Measurements from ENCODE around the gene DCAKD. TPM values are rescaled to one million over a fixed set of nuclear protein-coding genes. Genes with fewer than 3 reads are reported as not detected.

Gene DCAKD, protein sequence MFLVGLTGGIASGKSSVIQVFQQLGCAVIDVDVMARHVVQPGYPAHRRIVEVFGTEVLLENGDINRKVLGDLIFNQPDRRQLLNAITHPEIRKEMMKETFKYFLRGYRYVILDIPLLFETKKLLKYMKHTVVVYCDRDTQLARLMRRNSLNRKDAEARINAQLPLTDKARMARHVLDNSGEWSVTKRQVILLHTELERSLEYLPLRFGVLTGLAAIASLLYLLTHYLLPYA
- 33.2 and 80.1 TPM in 2 replicates for total RNA-seq

DNA sequence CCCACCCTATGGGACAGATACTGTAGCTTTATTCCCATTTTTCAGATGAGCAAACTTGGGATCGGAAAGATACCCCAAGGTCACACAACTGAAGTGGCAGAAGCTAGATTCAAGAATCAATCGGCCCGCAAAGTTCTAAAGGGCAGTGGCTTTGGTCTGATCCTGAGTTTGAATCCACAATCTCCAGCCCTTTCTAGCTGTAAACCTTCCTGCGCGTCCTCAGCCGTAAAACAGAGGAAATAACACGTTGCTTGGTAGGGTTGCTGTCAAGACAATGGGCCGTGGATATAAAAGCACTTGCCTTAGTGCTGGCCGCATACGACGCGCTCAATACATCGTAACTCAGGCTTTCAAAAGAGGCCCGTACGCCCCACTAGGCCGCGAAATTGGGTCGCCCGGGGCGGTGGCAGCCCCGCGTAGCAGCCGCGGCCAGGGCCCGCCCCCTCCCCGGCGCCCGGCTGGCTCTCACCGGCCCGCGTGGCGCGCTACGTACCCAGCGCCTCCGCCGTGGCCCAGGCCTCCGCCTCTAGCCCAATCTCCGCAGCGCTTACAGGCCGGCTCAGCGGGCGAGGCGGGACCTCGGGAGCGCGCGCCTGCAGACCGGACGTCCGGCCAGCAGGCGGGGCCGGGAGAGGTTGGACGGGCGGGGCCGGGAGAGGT is at the start of gene DCAKD:
Gene DCAKD, minus strand, starts transcription at position 573 of the 660 bp plus-strand sequence. CDS start 16,747 bp downstream, outside the sequence.

DNA sequence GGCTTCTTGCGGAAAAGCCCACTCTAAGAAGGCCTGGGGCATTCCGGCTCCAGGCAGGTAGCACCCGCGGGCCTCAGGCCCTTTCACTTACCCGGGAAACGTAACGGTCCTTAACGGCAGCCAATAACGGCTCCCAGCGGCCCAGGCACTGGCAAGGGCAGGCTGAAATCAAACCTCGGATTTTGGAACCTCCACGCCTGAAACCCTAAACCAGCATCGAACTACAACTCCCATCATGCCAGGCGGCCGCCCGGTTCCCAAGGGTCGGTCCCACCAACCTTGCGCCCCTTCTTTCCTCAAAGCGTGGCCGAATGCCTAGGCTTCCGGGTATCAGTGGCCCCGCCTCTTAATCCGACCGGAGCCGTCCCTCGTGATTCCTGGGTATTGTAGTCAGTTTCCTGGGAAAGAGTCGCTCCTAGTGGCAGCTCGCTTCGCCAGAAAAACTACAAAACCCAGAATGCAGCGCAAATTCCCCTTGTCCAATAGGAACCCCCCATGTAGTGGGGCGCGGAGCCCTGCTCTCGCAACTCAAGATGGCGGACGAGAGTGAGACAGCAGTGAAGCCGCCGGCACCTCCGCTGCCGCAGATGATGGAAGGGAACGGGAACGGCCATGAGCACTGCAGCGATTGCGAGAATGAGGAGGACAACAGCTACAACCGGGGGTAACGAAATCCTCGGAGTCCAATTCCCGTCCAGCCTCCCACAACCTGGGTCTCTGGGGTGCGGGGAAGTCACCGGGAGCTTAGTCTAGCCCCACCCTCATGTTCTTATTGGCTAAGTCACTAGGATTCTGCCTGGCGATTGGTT is 9.6 kb upstream of the DCAKD start, which contains the start of gene NMT1:
Gene NMT1, plus strand, starts transcription at position 521 of the 809 bp plus-strand sequence. Its CDS starts 13 bp downstream, at position 534.

Other genes starting within 250 kb of the DCAKD start
- gene GJC1, start 221.3 kb downstream of the DCAKD start, total RNA-seq, result 1.5 and 6.5 TPM in 2 replicates
- gene HIGD1B, start 203.7 kb downstream of the DCAKD start, total RNA-seq, result not detected in 2 replicates
- 91.2 and 160 TPM in 2 replicates for gene EFTUD2, start 152.2 kb downstream of the DCAKD start, total RNA-seq
- gene GFAP, start 136.1 kb downstream of the DCAKD start, total RNA-seq, result under 0.01 TPM in 1 of 2 replicates, not detected in the other
- gene KIF18B, start 103.9 kb downstream of the DCAKD start, total RNA-seq, result under 0.01 TPM in 1 of 2 replicates, not detected in the other
- gene C1QL1, start 83.3 kb downstream of the DCAKD start, total RNA-seq, result under 0.01 and 0.07 TPM in 2 replicates
- 64.9 and 152 TPM in 2 replicates for gene NMT1, start 9.7 kb upstream of the DCAKD start, total RNA-seq
- gene PLCD3, start 80.9 kb upstream of the DCAKD start, total RNA-seq, result 43.4 and 185 TPM in 2 replicates
- gene ACBD4, start 84.1 kb upstream of the DCAKD start, total RNA-seq, result 4.6 and 5.5 TPM in 2 replicates
- 11.6 and 19.9 TPM in 2 replicates for gene HEXIM1, start 96.8 kb upstream of the DCAKD start, total RNA-seq
- 3.4 TPM in 2 replicates for gene HEXIM2, start 110.2 kb upstream of the DCAKD start, total RNA-seq
- gene FMNL1, start 170.3 kb upstream of the DCAKD start, total RNA-seq, result 3.4 and 7.3 TPM in 2 replicates
- 0.07 TPM in 1 of 2 replicates, not detected in the other for gene SPATA32, start 210.5 kb upstream of the DCAKD start, total RNA-seq

Data from nasal cavity respiratory epithelium epithelial cell of viscerocranial mucosa (primary cell).